Lower leg skin (tissue), 4 donors: Measurements from ENCODE around the gene CTSE. TPM values are rescaled to one million over a fixed set of nuclear protein-coding genes. Genes with fewer than 3 reads are reported as not detected.

Experiments used
- DNase-seq, 2 donors: peaks; one replicate each; pipeline ENCODE4 v3.0.0-alpha.2; 2019; ENCODE audit warnings: low spot score in 2 of 2
- H3K4me3 ChIP-seq: fragments of 200-600 bp; sonication (generic); 2 replicates; pipeline ENCODE4 v1.5.1; 2017; ENCODE audit warnings: mild to moderate bottlenecking, low read depth; ENCODE audit not compliant: poor library complexity, severe bottlenecking
- CTCF ChIP-seq, 3 donors: fragments of 450-650 bp; IDR thresholded peaks; one replicate each; pipeline ENCODE4 v1.5.1; 2016; ENCODE audit warnings: antibody characterized with exemption in 3 of 3, mild to moderate bottlenecking in 3 of 3, moderate library complexity in 2 of 3
- POLR2A ChIP-seq, 2 donors: fragments of 450-650 bp; IDR thresholded peaks; one replicate each; pipeline ENCODE4 v1.6.1; 2016 to 2017; ENCODE audit warnings: antibody characterized with exemption in 2 of 2, mild to moderate bottlenecking in 1 of 2, moderate library complexity in 1 of 2
- WGBS, 2 donors: methylation state at CpG; one replicate each; pipeline ENCODE4 v1.1.5; 2018; 5-methylcytosine and 5-hydroxymethylcytosine counted together
- intact Hi-C: fragments of 100-400 bp; cut with DNase I; formaldehyde crosslinking; loops from one replicate; pipeline ENCODE4 v1.15.0; 2023; ENCODE audit warnings: low total_unique reads
- total RNA-seq, 4 donors: library from RNA; depleted of rRNA; stranded (reverse); fragments of >200 nt; gene quantifications; one replicate each; pipeline ENCODE4 v1.1.0, GENCODE V29; 2016

CTSE gene
- total RNA-seq, 4 donors from 2014 or later = not detected

GRCh38 chr1:205977402-205978014 is 46.2 kb downstream of the CTSE start:
- 97 to 99% methylated on average over 2 of the region's 2 CpGs for WGBS, 2 donors
- intact Hi-C loops = loop anchor here (2.0 to 5.0 kb wide), 2 partner anchors 59 to 185 kb away; no protein-coding TSS in a partner anchor
- no peak for TF ChIP-seq POLR2A (IDR thresholded peaks at IDR 0.05)
- peak in 2 of 3 donors; percentile 81 to 87 for TF ChIP-seq CTCF (IDR thresholded peaks at IDR 0.05)
- no peak for DNase-seq
- no peak overlapping the region for H3K4me3 ChIP-seq

GRCh38 chr1:205976708-205977401 is 46.8 kb downstream of the CTSE start:
- intact Hi-C loops = loop anchor here (2.0 to 5.0 kb wide), 2 partner anchors 58 to 185 kb away; no protein-coding TSS in a partner anchor
- no peak for DNase-seq
- TF ChIP-seq POLR2A (IDR thresholded peaks at IDR 0.05) = no peak
- WGBS, 2 donors = 64 to 69% methylated on average over 8 of the region's 8 CpGs
- no peak overlapping the region for H3K4me3 ChIP-seq

GRCh38 chr1:205976036-205976435 is 47.7 kb downstream of the CTSE start:
- TF ChIP-seq POLR2A (IDR thresholded peaks at IDR 0.05) (no peak), CTCF (IDR thresholded peaks at IDR 0.05) (no peak)
- intact Hi-C loops = loop anchor here (2.0 to 5.0 kb wide), 2 partner anchors 57 to 184 kb away; no protein-coding TSS in a partner anchor
- 68 to 78% methylated on average over 3 to 4 of the region's 4 CpGs for WGBS, 2 donors
- H3K4me3 ChIP-seq = no peak overlapping the region
- no peak for DNase-seq

- DNase-seq = no peak
These were observed 48.2 kb downstream of the CTSE start for GRCh38 chr1:205975387-205975998.

GRCh38 chr1:205974712-205975111 is 49.0 kb downstream of the CTSE start:
- WGBS, 2 donors = 60 to 70% methylated on average over 3 of the region's 3 CpGs
- intact Hi-C loops = loop anchor here (5.0 kb wide), 1 partner anchor 182 kb away; no protein-coding TSS in a partner anchor
- no peak overlapping the region for H3K4me3 ChIP-seq
- no peak for DNase-seq
- TF ChIP-seq CTCF (IDR thresholded peaks at IDR 0.05) (peak in 1 of 3 donors; percentile 5), POLR2A (IDR thresholded peaks at IDR 0.05) (no peak)

More at GRCh38 chr1:205975387-205975998, 48.2 kb downstream of the CTSE start:
- no peak overlapping the region for H3K4me3 ChIP-seq
- no peak for TF ChIP-seq POLR2A (IDR thresholded peaks at IDR 0.05)
- no peak for TF ChIP-seq CTCF (IDR thresholded peaks at IDR 0.05)
- intact Hi-C loops = loop anchor here (5.0 kb wide), 1 partner anchor 183 kb away; no protein-coding TSS in a partner anchor
- 44 to 52% methylated on average over 12 to 15 of the region's 15 CpGs for WGBS, 2 donors
